H1 (cell line): ENCODE results near the gene CNTD1. TPM values are rescaled to one million over a fixed set of nuclear protein-coding genes. Genes with fewer than 3 reads are reported as not detected.

Source experiments
- ASH2L ChIP-seq: fragments of 200-600, 300-600 bp; sonication (generic); IDR thresholded peaks from one replicate; pipeline ENCODE4 v1.7.1; 2017; ENCODE audit warnings: low read length
- BCL11A ChIP-seq, 2 experiments: IDR thresholded peaks; one replicate each; pipeline ENCODE4 v1.6.1; 2011; ENCODE audit warnings: low read depth in 2 of 2, low read length in 2 of 2, mild to moderate bottlenecking in 2 of 2
- BRCA1 ChIP-seq: IDR thresholded peaks from 2 replicates; pipeline ENCODE4 v1.6.1; 2012; ENCODE audit warnings: low read depth, low read length, improper control_type of control experiment
- CBX5 ChIP-seq: fragments of 300-800, 300-1000 bp; sonication (generic); IDR thresholded peaks from 2 replicates; pipeline ENCODE4 v1.7.1; 2016; ENCODE audit warnings: antibody characterized with exemption, low read length, low read depth
- CEBPB ChIP-seq: IDR thresholded peaks from 2 replicates; pipeline ENCODE4 v1.6.1; 2012; ENCODE audit warnings: low read depth, low read length
- CREB1 ChIP-seq: IDR thresholded peaks from 2 replicates; pipeline ENCODE4 v1.6.1; 2012; ENCODE audit warnings: inconsistent platforms
- CTBP2 ChIP-seq: IDR thresholded peaks from 2 replicates; pipeline ENCODE4 v1.7.0; 2011; ENCODE audit warnings: borderline replicate concordance, mild to moderate bottlenecking, moderate library complexity, mixed read lengths, low read length; ENCODE audit not compliant: insufficient read depth, insufficient read length
- EGR1 ChIP-seq: IDR thresholded peaks from 2 replicates; pipeline ENCODE4 v1.6.1; 2011; ENCODE audit warnings: low read depth, low read length, borderline replicate concordance
- MAX ChIP-seq: IDR thresholded peaks from 2 replicates; pipeline ENCODE4 v1.6.1; 2012; ENCODE audit warnings: inconsistent platforms
- NANOG ChIP-seq: IDR thresholded peaks from 2 replicates; pipeline ENCODE4 v1.6.1; 2011; ENCODE audit warnings: low read length, low read depth, mild to moderate bottlenecking, inconsistent platforms; ENCODE audit not compliant: insufficient read depth, poor library complexity, severe bottlenecking
- POU5F1 ChIP-seq: IDR thresholded peaks from 2 replicates; pipeline ENCODE4 v1.6.1; 2011; ENCODE audit warnings: low read depth, mild to moderate bottlenecking, low read length, moderate library complexity
- RAD21 ChIP-seq, 2 experiments: IDR thresholded peaks in 1 of 2; conservative IDR thresholded peaks in 1 of 2; 2 replicates each; pipeline ENCODE4 v1.6.1; 2011; ENCODE audit warnings: low read depth in 2 of 2, low read length in 2 of 2, improper control_type of control experiment in 1 of 2, inconsistent platforms in 1 of 2, mild to moderate bottlenecking in 1 of 2, moderate library complexity in 1 of 2
- RXRA ChIP-seq: IDR thresholded peaks from 2 replicates; pipeline ENCODE4 v1.6.1; 2011; ENCODE audit warnings: low read depth, mild to moderate bottlenecking, low read length, moderate library complexity; ENCODE audit not compliant: insufficient read depth
- SIN3A ChIP-seq, 2 experiments: IDR thresholded peaks in 1 of 2; conservative IDR thresholded peaks in 1 of 2; 2 replicates each; pipeline ENCODE4 v1.6.1; 2011 to 2012; ENCODE audit warnings: low read length in 2 of 2, improper control_type of control experiment in 1 of 2, low read depth in 1 of 2, mild to moderate bottlenecking in 1 of 2
- SIRT6 ChIP-seq: IDR thresholded peaks from one replicate; pipeline ENCODE4 v1.7.1; 2012; ENCODE audit warnings: low read length, inconsistent platforms
- SP4 ChIP-seq: IDR thresholded peaks from 2 replicates; pipeline ENCODE4 v1.6.1; 2012; ENCODE audit warnings: low read length, inconsistent platforms
- SRF ChIP-seq: IDR thresholded peaks from 2 replicates; pipeline ENCODE4 v1.6.1; 2011; ENCODE audit warnings: mild to moderate bottlenecking, low read depth, low read length, moderate library complexity
- TAF7 ChIP-seq: optimal IDR thresholded peaks from 2 replicates; pipeline ENCODE3; 2011; ENCODE audit warnings: low read depth, mild to moderate bottlenecking, inconsistent platforms, low read length, moderate library complexity, borderline replicate concordance
- TBP ChIP-seq: IDR thresholded peaks from 2 replicates; pipeline ENCODE4 v1.6.1; 2011; ENCODE audit warnings: low read depth, low read length, improper control_type of control experiment
- TEAD4 ChIP-seq: IDR thresholded peaks from 2 replicates; pipeline ENCODE4 v1.6.1; 2012; ENCODE audit warnings: low read depth, low read length, inconsistent platforms, mixed read lengths
- USF2 ChIP-seq: IDR thresholded peaks from 2 replicates; pipeline ENCODE4 v1.6.1; 2011; ENCODE audit warnings: low read length, improper control_type of control experiment
- YY1 ChIP-seq: IDR thresholded peaks from 2 replicates; pipeline ENCODE4 v1.6.1; 2011; ENCODE audit warnings: low read depth, mild to moderate bottlenecking, low read length
- polyA plus RNA-seq, 7 experiments: library from polyadenylated mRNA; depleted of rRNA in 3 of 7; stranded (reverse) in 5 of 7; unstranded in 2 of 7; fragments of >200 nt in 5 of 7; fragments of 200-250 nt in 2 of 7; gene quantifications; 1 replicate in 5 of 7; 2 replicates in 1 of 7; 4 replicates in 1 of 7; pipeline versions ENCODE4 v1.2.1 to v1.2.3, GENCODE V29; 2011 to 2013; ENCODE audit warnings: missing spikeins in 2 of 7, mixed read lengths in 2 of 7
- total RNA-seq: library from RNA; stranded (reverse); fragmentation: NEBNext Ultra II Directional; extraction: Animal tissue kit (Norgen Biotek cat#: 25700); gene quantifications from 2 replicates; pipeline ENCODE4 v1.2.1, GENCODE V29; 2021

Gene CNTD1
- total and polyA plus RNA-seq, 2 of the 8 experiments (the other 6 are each of a cell fraction or from before 2014, with no cell fraction given), result not detected

- no peak for TF ChIP-seq POU5F1
- TF ChIP-seq SIRT6, result no peak
- TF ChIP-seq CREB1, result peak; percentile 66
- no peak for TF ChIP-seq CTBP2
- TF ChIP-seq NANOG, result no peak
- TF ChIP-seq CBX5, result no peak
- no peak for TF ChIP-seq BCL11A (IDR thresholded peaks at IDR 0.05; ENCODE audit: low read depth in 2 of 2, low read length in 2 of 2)
- TF ChIP-seq CEBPB, result no peak
- peak; percentile 22; the same call in 1 of the 2 replicates for TF ChIP-seq TEAD4
- peak; percentile 99 for TF ChIP-seq MAX
- no peak for TF ChIP-seq SRF
- peak; percentile 96 for TF ChIP-seq YY1
- peak; percentile 62 for TF ChIP-seq TBP
- no peak for TF ChIP-seq EGR1
- TF ChIP-seq RAD21 (IDR thresholded peaks at IDR 0.05 in 1 of 2, conservative IDR thresholded peaks at IDR 0.05 in 1 of 2; ENCODE audit: low read depth in 2 of 2, low read length in 2 of 2), result no peak
- no peak for TF ChIP-seq BRCA1
- peak; percentile 81 for TF ChIP-seq ASH2L
- TF ChIP-seq SP4, result no peak
- TF ChIP-seq USF2, result no peak
- TF ChIP-seq SIN3A (conservative IDR thresholded peaks at IDR 0.05 in 1 of 2, IDR thresholded peaks at IDR 0.05 in 1 of 2; ENCODE audit: low read depth in 1 of 2, low read length in 2 of 2), result peak; percentile 46 to 84; a peak in 2 of 4 replicates
- no peak for TF ChIP-seq RXRA
- TF ChIP-seq TAF7, result no peak
These were observed at the start of gene CNTD1, which contains the start of gene COA3 (continued) for GRCh38 chr17:42798383-42799380.
